Measurements from ENCODE around the gene ACTL7A.

DNA sequence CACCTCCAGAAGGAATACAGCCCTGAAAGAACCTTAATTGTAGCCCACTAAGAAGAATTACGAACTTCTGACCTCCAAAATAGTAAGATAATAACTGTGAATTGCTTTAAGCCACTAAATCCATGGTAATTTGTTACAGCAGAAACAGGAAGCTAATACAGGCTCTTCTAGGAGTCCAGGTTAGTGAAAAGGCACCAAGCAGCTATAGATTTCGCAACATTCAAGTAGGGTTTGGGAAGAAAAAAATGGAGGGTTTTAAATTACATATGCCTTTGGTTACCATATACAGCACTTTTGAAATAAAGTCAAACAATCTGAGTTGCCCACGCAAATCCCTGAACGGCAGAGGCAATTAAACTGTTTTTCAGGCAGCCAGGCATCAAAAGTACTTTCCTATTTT, 1.7 kb upstream of the ACTL7A start:
- TF ChIP-seq SP1 (IDR thresholded peaks at IDR 0.05) (no peak), ARNT (IDR thresholded peaks at IDR 0.05) (no peak), FOXK2 (IDR thresholded peaks at IDR 0.05) (no peak), L3MBTL2 (conservative IDR thresholded peaks at IDR 0.05) (no peak), ELF4 (IDR thresholded peaks at IDR 0.05) (no peak), HDGF (IDR thresholded peaks at IDR 0.05; ENCODE audit: borderline replicate concordance) (no peak), BHLHE40 (IDR thresholded peaks at IDR 0.05; ENCODE audit: borderline replicate concordance) (no peak), LEF1 (IDR thresholded peaks at IDR 0.05; ENCODE audit: borderline replicate concordance) (no peak), NFRKB (IDR thresholded peaks at IDR 0.05) (no peak), FOXM1 (IDR thresholded peaks at IDR 0.05; ENCODE audit: borderline replicate concordance) (no peak), FOXA1 (IDR thresholded peaks at IDR 0.05) (no peak)

Measured in HEK293T (cell line).